GM12865 (cell line): ENCODE measurements around the gene LRP1-AS.

Source experiments
- DNase-seq: peaks from one replicate; pipeline ENCODE4 v3.0.0; 2010; ENCODE audit warnings: low read depth
- H3K4me3 ChIP-seq: 2 replicates; pipeline ENCODE4 v1.5.1; 2011; ENCODE audit warnings: mild to moderate bottlenecking, low read depth, low read length, control low read depth
- CTCF ChIP-seq: IDR thresholded peaks from 2 replicates; pipeline ENCODE4 v1.5.1; 2011; ENCODE audit warnings: low read length, control low read depth, low read depth, inconsistent platforms; ENCODE audit not compliant: insufficient read depth; ENCODE audit errors: missing control alignments

Gene LRP1-AS

GRCh38 chr12:57193706-57194245 is 46.4 kb upstream of the LRP1-AS start:
- no peak for DNase-seq
- no peak overlapping the region for H3K4me3 ChIP-seq
- TF ChIP-seq CTCF, result no peak

GRCh38 chr12:57192920-57193319 is 45.5 kb upstream of the LRP1-AS start:
- no peak for TF ChIP-seq CTCF
- no peak for DNase-seq
- no peak overlapping the region for H3K4me3 ChIP-seq

GRCh38 chr12:57191410-57191809 is 44.0 kb upstream of the LRP1-AS start:
- no peak for DNase-seq
- no peak for TF ChIP-seq CTCF
- no peak overlapping the region for H3K4me3 ChIP-seq

GRCh38 chr12:57190821-57191220 is 43.4 kb upstream of the LRP1-AS start:
- no peak overlapping the region for H3K4me3 ChIP-seq
- DNase-seq, result no peak
- TF ChIP-seq CTCF, result no peak

GRCh38 chr12:57190037-57190436 is 42.6 kb upstream of the LRP1-AS start:
- no peak overlapping the region for H3K4me3 ChIP-seq
- no peak for TF ChIP-seq CTCF
- no peak for DNase-seq

- TF ChIP-seq CTCF, result no peak
- H3K4me3 ChIP-seq, result no peak overlapping the region
- no peak for DNase-seq
Observed at GRCh38 chr12:57188090-57188425, 40.6 kb upstream of the LRP1-AS start.
